Kidney (tissue), 14 donors: ENCODE data around the gene TMEM220. TPM values are rescaled to one million over a fixed set of nuclear protein-coding genes. Genes with fewer than 3 reads are reported as not detected.

ENCODE experiments used
- DNase-seq, 5 donors: peaks; one replicate each; pipeline ENCODE4 v3.0.0-alpha.2; 2013 to 2020
- FAIRE-seq: peaks from 2 replicates; lab custom pipeline; 2012; peaks lifted over from hg19 to GRCh38; lab: Jason Lieb, UNC
- H3K27ac ChIP-seq, 2 donors: one replicate each; pipeline ENCODE4 v1.7.0; 2013; ENCODE audit warnings: low read depth in 2 of 2, low read length in 2 of 2, inconsistent platforms in 1 of 2
- H3K27me3 ChIP-seq: one replicate; pipeline ENCODE4 v1.7.1; 2013; ENCODE audit warnings: low read length, inconsistent platforms; ENCODE audit not compliant: control insufficient read depth, insufficient read depth
- H3K36me3 ChIP-seq, 3 donors: one replicate each; pipeline versions ENCODE4 v1.7.0 to v1.7.1; 2013; ENCODE audit warnings: low read length in 3 of 3, control low read depth in 1 of 3, inconsistent platforms in 1 of 3; ENCODE audit not compliant: insufficient read depth in 3 of 3, control insufficient read depth in 2 of 3
- H3K4me1 ChIP-seq, 3 donors: one replicate each; pipeline versions ENCODE4 v1.7.0 to v1.7.1; 2013; ENCODE audit warnings: low read length in 3 of 3, inconsistent platforms in 1 of 3, low read depth in 1 of 3; ENCODE audit not compliant: control insufficient read depth in 2 of 3, insufficient read depth in 2 of 3
- H3K4me3 ChIP-seq, 3 donors: one replicate each; pipeline versions ENCODE4 v1.7.0 to v1.8.1; 2013; ENCODE audit warnings: low read length in 3 of 3, control low read depth in 1 of 3, inconsistent platforms in 1 of 3
- H3K9ac ChIP-seq, 3 donors: one replicate each; pipeline versions ENCODE4 v1.7.0 to v1.7.1; 2013; ENCODE audit warnings: low read length in 3 of 3, control low read depth in 1 of 3, inconsistent platforms in 1 of 3
- H3K9me3 ChIP-seq, 3 donors: one replicate each; pipeline versions ENCODE4 v1.7.0 to v1.7.1; 2013; ENCODE audit warnings: low read length in 3 of 3, control low read depth in 1 of 3, inconsistent platforms in 1 of 3; ENCODE audit not compliant: control insufficient read depth in 2 of 3, insufficient read depth in 1 of 3
- CTCF ChIP-seq: IDR thresholded peaks from 3 replicates; pipeline ENCODE4 v1.5.1; 2012; ENCODE audit warnings: mild to moderate bottlenecking, moderate library complexity, borderline replicate concordance; ENCODE audit not compliant: insufficient read depth; ENCODE audit errors: extremely low read depth
- intact Hi-C: fragments of 100-400 bp; cut with DNase I; formaldehyde crosslinking; loops from one replicate; pipeline ENCODE4 v1.11.1; 2022
- polyA plus RNA-seq: library from polyadenylated mRNA; stranded (reverse); fragments of 350-450 nt; fragmentation: Illumina TruSeq; extraction: RNeasy Lipid Tissue Mini Kit (QIAGEN cat#74804); gene quantifications from one replicate; pipeline ENCODE4 v1.2.3, GENCODE V29; 2014; ENCODE audit warnings: low read depth, low replicate concordance; ENCODE audit not compliant: insufficient read depth
- total RNA-seq: library from RNA; stranded (reverse); fragmentation: NEBNext Ultra II Directional; extraction: Animal tissue kit (Norgen Biotek cat#: 25700); gene quantifications from one replicate; pipeline ENCODE4 v1.2.1, GENCODE V29; 2021
- donor health status: control.
- donor health status: control.
- donor health status: control.
- donor health status: control.
- donor health status: control.
- donor health status: DM: yes; HTN: yes; CAD: no.
- donor health status: Normal renal cell carcinoma (clear cell type).

Gene TMEM220
- total and polyA plus RNA-seq, 2 donors from 2014 or later, result 13.3 to 16.4 TPM

DNA sequence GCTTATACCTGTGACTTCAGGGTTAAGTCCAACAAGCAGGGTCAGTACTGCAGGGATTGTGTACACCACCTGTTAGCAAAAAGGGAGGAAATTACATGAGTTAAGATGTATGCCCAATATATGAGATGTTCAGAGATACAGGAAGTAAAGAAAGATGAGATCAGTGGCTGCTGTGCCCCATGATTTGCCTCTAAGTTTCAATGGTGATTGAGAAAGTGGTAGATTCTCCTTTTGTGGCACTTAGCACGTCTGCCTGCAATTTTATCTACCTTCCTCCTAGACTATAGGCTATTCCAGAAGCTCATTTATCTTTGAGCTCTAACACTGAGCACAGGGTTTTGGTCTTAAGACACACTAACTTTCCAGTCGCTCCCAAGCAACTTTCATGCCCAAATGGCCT lies 3.6 kb downstream of the TMEM220 start:
- H3K4me1 ChIP-seq, result no peaks in the 10 kb centered on the region
- H3K27ac ChIP-seq, result no peak overlapping the region
- peaks cover 3 to 9% (median 8%) of the 10 kb centered on the region in 3 donors for H3K36me3 ChIP-seq
- DNase-seq (no peak), FAIRE-seq (no peak)
- no peaks in the 10 kb centered on the region for H3K27me3 ChIP-seq
- no peaks in the 10 kb centered on the region for H3K9me3 ChIP-seq
- no peak for TF ChIP-seq CTCF
- no peak overlapping the region for H3K9ac ChIP-seq
- no peak overlapping the region for H3K4me3 ChIP-seq
- intact Hi-C loops, result no loop called here

- DNase-seq (no peak), FAIRE-seq (no peak)
- TF ChIP-seq CTCF, result no peak
- H3K27me3 ChIP-seq, result no peaks in the 10 kb centered on the region
- no peak overlapping the region for H3K27ac ChIP-seq
- no peak overlapping the region for H3K9ac ChIP-seq
- no peaks in the 10 kb centered on the region for H3K4me1 ChIP-seq
- intact Hi-C loops, result no loop called here
- H3K9me3 ChIP-seq, result no peaks in the 10 kb centered on the region
- peaks cover 3 to 9% (median 8%) of the 10 kb centered on the region in 3 donors for H3K36me3 ChIP-seq
- H3K4me3 ChIP-seq, result no peak overlapping the region
These were observed 4.6 kb downstream of the TMEM220 start for GRCh38 chr17:10725262-10725661.

DNA sequence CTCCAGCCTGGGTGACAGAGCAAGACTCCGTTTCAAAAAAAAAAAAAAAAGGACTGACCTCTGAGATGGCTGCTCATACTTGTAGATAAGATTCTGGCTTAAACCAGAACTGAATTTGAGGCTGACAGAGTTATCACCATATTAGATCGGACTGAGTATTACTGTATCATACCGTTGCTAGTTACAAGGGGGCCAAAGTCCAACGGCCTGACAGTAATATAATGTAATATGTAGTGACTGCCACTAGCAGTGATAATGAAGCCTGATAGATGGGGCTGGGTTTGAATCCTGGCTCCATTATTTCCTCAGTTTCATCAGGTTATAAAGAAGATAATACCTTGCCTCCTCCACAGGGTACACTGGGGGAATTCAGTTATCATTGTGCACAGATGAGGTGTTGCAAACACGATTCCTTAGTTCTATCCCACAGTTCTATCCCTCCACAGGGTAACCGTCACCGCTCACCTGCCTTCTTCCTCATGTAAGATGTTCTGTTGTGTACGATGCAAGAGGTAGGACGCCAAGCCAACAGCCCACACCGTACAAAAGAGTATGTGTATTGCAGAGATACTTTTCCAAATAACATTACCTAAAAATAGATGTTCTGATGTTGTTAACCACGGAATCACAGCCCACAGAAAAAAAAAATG lies 5.2 kb downstream of the TMEM220 start:
- intact Hi-C loops, result no loop called here
- FAIRE-seq, result no peak
- H3K4me1 ChIP-seq, result no peaks in the 10 kb centered on the region
- H3K27ac ChIP-seq, result no peak overlapping the region
- H3K9me3 ChIP-seq, result no peaks in the 10 kb centered on the region
- no peak for DNase-seq
- H3K36me3 ChIP-seq, result peaks cover 3 to 9% (median 8%) of the 10 kb centered on the region in 3 donors
- H3K9ac ChIP-seq, result no peak overlapping the region
- H3K4me3 ChIP-seq, result no peak overlapping the region
- TF ChIP-seq CTCF, result no peak
- H3K27me3 ChIP-seq, result no peaks in the 10 kb centered on the region
